AG09319 (cell line): ENCODE results near the gene S100A8.

Experiments used
- DNase-seq: peaks from one replicate; pipeline ENCODE4 v3.0.0-alpha.2; 2010; ENCODE audit warnings: low read depth; ENCODE audit errors: extremely low read depth
- CTCF ChIP-seq: IDR thresholded peaks from 2 replicates; pipeline ENCODE4 v1.5.1; 2011; ENCODE audit warnings: low read depth, mild to moderate bottlenecking, inconsistent platforms, low read length, moderate library complexity

The S100A8 gene

GRCh38 chr1:153399401-153400055 lies 8.7 kb upstream of the S100A8 start:
- no peak for DNase-seq
- TF ChIP-seq CTCF: no peak

- TF ChIP-seq CTCF: no peak
- DNase-seq: no peak
These were observed 7.2 kb upstream of the S100A8 start for GRCh38 chr1:153397924-153398651.

- TF ChIP-seq CTCF: no peak
- no peak for DNase-seq
These were observed 6.4 kb upstream of the S100A8 start for GRCh38 chr1:153397051-153397923.

- TF ChIP-seq CTCF: no peak
- no peak for DNase-seq
These were observed 5.6 kb upstream of the S100A8 start for GRCh38 chr1:153396461-153396860.

GRCh38 chr1:153395776-153396175 lies 4.9 kb upstream of the S100A8 start:
- TF ChIP-seq CTCF: no peak
- no peak for DNase-seq

- TF ChIP-seq CTCF: no peak
- no peak for DNase-seq
These were observed 4.3 kb upstream of the S100A8 start for GRCh38 chr1:153395136-153395685.
